A673 (cell line): Measurements from ENCODE around the gene BANK1. TPM values are rescaled to one million over a fixed set of nuclear protein-coding genes. Genes with fewer than 3 reads are reported as not detected.

Experiments used
- BruUV-seq: library from RNA; stranded (reverse); fragments of 400-500 nt; replicated peaks from 2 replicates; lab custom pipeline; 2021; lab: Mats Ljungman, UMichigan
- CTCF ChIA-PET: fragments of 300-600 bp; sonication (Branson Sonifier 250); formaldehyde crosslinking; loops from one replicate; lab custom pipeline; 2022; ENCODE audit warnings: antibody characterized with exemption; lab: Charles Lee
- POLR2A ChIA-PET: fragments of 300-600 bp; sonication (Branson Sonifier 250); formaldehyde crosslinking; loops from one replicate; lab custom pipeline; 2022; ENCODE audit warnings: antibody characterized with exemption; ENCODE audit not compliant: low non-redundant PET; lab: Charles Lee
- DNase-seq: peaks from one replicate; pipeline ENCODE4 v3.0.0-alpha.2; 2015; ENCODE audit warnings: low spot score
- H3K27ac ChIP-seq: fragments of 200-600 bp; sonication (generic); 2 replicates; pipeline ENCODE4 v1.5.1; 2016; ENCODE audit warnings: mixed run types, low read depth, mild to moderate bottlenecking, mixed read lengths, antibody characterized with exemption, low read length; ENCODE audit not compliant: poor library complexity, severe bottlenecking
- H3K27me3 ChIP-seq: fragments of 200-600 bp; sonication (generic); replicated peaks from 2 replicates; pipeline ENCODE4 v1.6.1; 2017; ENCODE audit warnings: mixed run types, low read depth, mild to moderate bottlenecking, mixed read lengths, antibody characterized with exemption, low read length; ENCODE audit not compliant: insufficient read depth, poor library complexity
- H3K36me3 ChIP-seq: fragments of 200-600 bp; sonication (generic); 2 replicates; pipeline ENCODE4 v1.6.1; 2016; ENCODE audit warnings: mixed run types, mild to moderate bottlenecking, mixed read lengths, antibody characterized with exemption, low read length; ENCODE audit not compliant: insufficient read depth, poor library complexity, severe bottlenecking
- H3K4me1 ChIP-seq: fragments of 200-600 bp; sonication (generic); 2 replicates; pipeline ENCODE4 v1.6.1; 2017; ENCODE audit warnings: mixed run types, mild to moderate bottlenecking, mixed read lengths, antibody characterized with exemption, low read length; ENCODE audit not compliant: insufficient read depth, poor library complexity, severe bottlenecking
- H3K4me3 ChIP-seq: fragments of 200-600 bp; sonication (generic); 2 replicates; pipeline ENCODE4 v1.5.1; 2016; ENCODE audit warnings: low read depth, mixed run types, mild to moderate bottlenecking, mixed read lengths, low read length; ENCODE audit not compliant: poor library complexity, severe bottlenecking
- H3K9me3 ChIP-seq: fragments of 200-600 bp; sonication (generic); 2 replicates; pipeline ENCODE4 v1.6.1; 2016; ENCODE audit warnings: mixed run types, low read depth, mild to moderate bottlenecking, mixed read lengths, antibody characterized with exemption, low read length; ENCODE audit not compliant: poor library complexity, severe bottlenecking
- CTCF ChIP-seq: fragments of 300-800, 200-600 bp; sonication (generic); conservative IDR thresholded peaks from 2 replicates; pipeline ENCODE4 v1.5.1; 2017; ENCODE audit warnings: low read depth, mild to moderate bottlenecking, antibody characterized with exemption, low read length, moderate library complexity, mixed read lengths
- EZH2 ChIP-seq: fragments of 200-600 bp; sonication (generic); IDR thresholded peaks from 2 replicates; pipeline ENCODE4 v1.6.1; 2017; ENCODE audit warnings: borderline replicate concordance, low read depth, mild to moderate bottlenecking, mixed read lengths, antibody characterized with exemption, low read length; ENCODE audit not compliant: poor library complexity, severe bottlenecking
- intact Hi-C: fragments of 100-400 bp; cut with micrococcal nuclease; formaldehyde crosslinking; loops from one replicate; pipeline ENCODE4 v1.10.0; 2022; ENCODE audit not compliant: unreplicated experiment
- total RNA-seq: library from RNA; stranded (reverse); gene quantifications from 2 replicates; pipeline ENCODE4 v1.2.3, GENCODE V29; 2021

BANK1 gene
- total RNA-seq, 1 experiment from 2014 or later, result not detected

GRCh38 chr4:101807351-101807750, 16.8 kb downstream of the BANK1 start:
- no peak overlapping the region for H3K4me3 ChIP-seq
- ChIA-PET POLR2A (no interaction called here), CTCF (no interaction called here)
- no peak overlapping the region for H3K27ac ChIP-seq
- no TSS peak for BruUV-seq
- TF ChIP-seq EZH2 (no peak), CTCF (no peak)
- H3K36me3 ChIP-seq, result no peaks in the 10 kb centered on the region
- H3K9me3 ChIP-seq, result no peaks in the 10 kb centered on the region
- no peak for DNase-seq
- no peaks in the 10 kb centered on the region for H3K4me1 ChIP-seq
- no peaks in the 10 kb centered on the region for H3K27me3 ChIP-seq
- intact Hi-C loops, result no loop called here

GRCh38 chr4:101813604-101814003, 23.1 kb downstream of the BANK1 start:
- no TSS peak for BruUV-seq
- CTCF ChIA-PET, result no interaction called here
- intact Hi-C loops, result no loop called here

GRCh38 chr4:101818362-101818761, 27.8 kb downstream of the BANK1 start:
- DNase-seq, result no peak
- Histone ChIP-seq H3K9me3 (no peaks in the 10 kb centered on the region), H3K4me1 (no peaks in the 10 kb centered on the region), H3K36me3 (no peaks in the 10 kb centered on the region), H3K4me3 (no peak overlapping the region), H3K27ac (no peak overlapping the region), H3K27me3 (no peaks in the 10 kb centered on the region)
- intact Hi-C loops, result no loop called here
- no TSS peak for BruUV-seq
- CTCF ChIA-PET, result no interaction called here
- TF ChIP-seq EZH2, result no peak
- no peak for TF ChIP-seq CTCF
- POLR2A ChIA-PET, result no interaction called here

More at GRCh38 chr4:101813604-101814003, 23.1 kb downstream of the BANK1 start:
- POLR2A ChIA-PET, result no interaction called here
- Histone ChIP-seq H3K27ac (no peak overlapping the region), H3K9me3 (no peaks in the 10 kb centered on the region), H3K27me3 (no peaks in the 10 kb centered on the region), H3K4me3 (no peak overlapping the region), H3K4me1 (no peaks in the 10 kb centered on the region), H3K36me3 (no peaks in the 10 kb centered on the region)
- TF ChIP-seq CTCF (no peak), EZH2 (no peak)
- DNase-seq, result no peak
